ENCODE data around the gene SUPT3H. TPM values are rescaled to one million over a fixed set of nuclear protein-coding genes. Genes with fewer than 3 reads are reported as not detected.

The SUPT3H gene
- total RNA-seq, 1 donor = 10.6 TPM

DNA sequence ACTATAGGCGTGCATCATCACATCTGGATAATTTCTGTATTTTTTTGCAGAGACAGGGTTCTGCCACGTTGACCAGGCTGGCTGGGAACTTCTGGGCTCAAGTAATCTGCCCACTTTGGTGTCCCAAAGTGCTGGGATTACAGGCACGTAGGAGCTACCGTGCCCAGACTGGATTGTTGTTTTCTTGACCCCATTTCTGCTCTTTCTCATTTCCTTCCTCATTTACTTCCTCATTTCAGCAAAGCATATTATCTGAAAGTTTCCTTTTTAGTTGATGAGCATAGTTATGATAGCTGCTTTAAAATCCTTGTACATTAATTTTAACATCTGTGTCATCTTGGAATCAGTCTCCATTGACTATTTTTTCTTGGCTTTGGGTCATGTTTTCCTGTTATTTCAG is 350.6 kb downstream of the SUPT3H start:
- DNase-seq (ENCODE audit: low read depth) = no peak

DNA sequence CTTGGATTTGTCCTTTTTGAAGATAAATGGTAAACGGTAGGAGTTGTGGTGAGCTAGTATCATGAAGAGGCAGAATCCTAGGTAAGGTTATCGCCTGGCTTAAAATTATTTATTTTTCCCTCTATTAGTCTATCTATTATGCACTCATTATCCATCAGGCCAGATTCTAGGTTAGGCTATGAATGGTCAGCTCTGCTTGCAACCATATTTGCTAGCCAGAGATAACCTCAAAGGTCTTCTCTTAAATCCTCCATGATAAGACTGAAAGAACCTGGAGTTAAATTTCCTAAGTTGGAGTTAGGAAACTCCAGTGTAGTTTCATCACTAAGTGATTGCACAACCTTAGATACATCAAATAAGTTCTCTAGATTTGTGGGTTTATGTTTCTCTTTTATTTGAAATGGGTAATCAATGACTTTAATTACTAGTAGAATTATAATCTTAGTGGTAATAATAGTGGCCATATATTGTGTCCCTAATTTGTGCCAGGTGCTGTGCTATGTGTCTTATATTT is 351.7 kb downstream of the SUPT3H start:
- TF ChIP-seq, protein P1, sequence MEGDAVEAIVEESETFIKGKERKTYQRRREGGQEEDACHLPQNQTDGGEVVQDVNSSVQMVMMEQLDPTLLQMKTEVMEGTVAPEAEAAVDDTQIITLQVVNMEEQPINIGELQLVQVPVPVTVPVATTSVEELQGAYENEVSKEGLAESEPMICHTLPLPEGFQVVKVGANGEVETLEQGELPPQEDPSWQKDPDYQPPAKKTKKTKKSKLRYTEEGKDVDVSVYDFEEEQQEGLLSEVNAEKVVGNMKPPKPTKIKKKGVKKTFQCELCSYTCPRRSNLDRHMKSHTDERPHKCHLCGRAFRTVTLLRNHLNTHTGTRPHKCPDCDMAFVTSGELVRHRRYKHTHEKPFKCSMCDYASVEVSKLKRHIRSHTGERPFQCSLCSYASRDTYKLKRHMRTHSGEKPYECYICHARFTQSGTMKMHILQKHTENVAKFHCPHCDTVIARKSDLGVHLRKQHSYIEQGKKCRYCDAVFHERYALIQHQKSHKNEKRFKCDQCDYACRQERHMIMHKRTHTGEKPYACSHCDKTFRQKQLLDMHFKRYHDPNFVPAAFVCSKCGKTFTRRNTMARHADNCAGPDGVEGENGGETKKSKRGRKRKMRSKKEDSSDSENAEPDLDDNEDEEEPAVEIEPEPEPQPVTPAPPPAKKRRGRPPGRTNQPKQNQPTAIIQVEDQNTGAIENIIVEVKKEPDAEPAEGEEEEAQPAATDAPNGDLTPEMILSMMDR (IDR thresholded peaks at IDR 0.05; ENCODE audit: insufficient read depth, low read length) = no peak
- H3K4me3 ChIP-seq (ENCODE audit: low read depth, low read length) = no peak overlapping the region
- peak; percentile 43 for DNase-seq (ENCODE audit: low read depth)

More for the DNA sequence above, 350.6 kb downstream of the SUPT3H start:
- TF ChIP-seq, protein P1 (IDR thresholded peaks at IDR 0.05; ENCODE audit: insufficient read depth, low read length) = no peak
- no peak overlapping the region for H3K4me3 ChIP-seq (ENCODE audit: low read depth, low read length)

DNA sequence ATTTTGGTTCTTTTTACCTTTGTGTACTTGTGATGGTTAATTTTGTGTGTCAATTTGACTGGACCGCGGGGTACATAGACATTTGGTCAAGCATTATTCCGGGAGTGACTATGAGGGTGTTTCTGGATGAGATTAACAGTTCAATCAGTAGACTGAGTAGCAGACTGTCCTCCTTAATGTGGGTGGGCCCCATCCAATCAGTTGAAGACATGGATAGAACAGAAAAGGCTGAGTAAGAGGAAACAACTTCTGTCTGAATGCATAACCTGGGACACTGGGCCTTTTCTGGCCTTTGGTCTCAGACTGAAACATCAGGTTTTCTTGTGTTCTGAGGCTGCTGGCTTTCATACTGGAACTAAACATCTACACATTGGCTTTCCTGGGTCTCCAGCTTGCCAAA is 353.1 kb downstream of the SUPT3H start:
- TF ChIP-seq, protein P1 (IDR thresholded peaks at IDR 0.05; ENCODE audit: insufficient read depth, low read length) = no peak
- no peak for DNase-seq (ENCODE audit: low read depth)
- no peak overlapping the region for H3K4me3 ChIP-seq (ENCODE audit: low read depth, low read length)

GRCh38 chr6:45021676-45022075 is 356.1 kb downstream of the SUPT3H start:
- H3K4me3 ChIP-seq (ENCODE audit: low read depth, low read length) = no peak overlapping the region
- TF ChIP-seq, protein P1 (IDR thresholded peaks at IDR 0.05; ENCODE audit: insufficient read depth, low read length) = no peak
- DNase-seq (ENCODE audit: low read depth) = peak; percentile 4

DNA sequence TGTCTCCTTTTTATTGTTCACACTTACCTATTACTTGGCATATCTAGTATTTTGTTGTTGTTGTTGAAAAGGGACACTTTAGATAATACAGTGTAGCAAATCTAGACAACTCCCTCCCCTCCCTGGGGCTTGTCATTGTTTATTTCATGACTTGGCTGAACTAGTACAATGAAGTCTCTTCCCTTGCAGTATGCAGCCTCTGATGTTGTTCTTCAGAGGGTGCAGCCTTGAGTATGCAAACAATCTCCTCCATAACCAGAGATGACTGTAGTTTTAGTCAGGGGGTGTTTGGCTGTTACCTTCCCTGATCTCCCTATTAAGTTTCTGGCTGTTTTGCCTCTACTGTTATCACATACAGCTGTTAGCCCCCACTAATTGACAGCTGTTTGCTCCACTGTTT is 365.0 kb downstream of the SUPT3H start:
- TF ChIP-seq, protein P1 (IDR thresholded peaks at IDR 0.05; ENCODE audit: insufficient read depth, low read length) = no peak
- no peak for DNase-seq (ENCODE audit: low read depth)
- no peak overlapping the region for H3K4me3 ChIP-seq (ENCODE audit: low read depth, low read length)

DNA sequence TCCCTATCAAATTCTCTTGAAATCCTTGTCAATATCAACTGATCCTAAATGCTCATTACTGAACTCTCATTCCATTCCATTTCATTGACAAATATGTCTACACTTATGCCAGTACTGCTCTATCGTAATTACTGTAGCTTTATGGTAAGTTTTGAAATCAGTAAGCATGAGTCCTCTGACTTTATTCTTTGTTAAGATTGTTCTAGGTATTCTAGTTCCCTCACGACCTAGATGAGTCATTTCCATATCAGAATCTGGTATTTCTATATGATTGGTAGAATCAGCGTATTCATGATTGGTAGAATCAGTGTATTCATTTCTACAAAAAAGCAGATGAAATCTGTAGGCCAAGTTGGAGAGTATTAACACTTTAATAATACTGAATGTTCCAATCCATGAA is 368.2 kb downstream of the SUPT3H start:
- TF ChIP-seq, protein P1 (IDR thresholded peaks at IDR 0.05; ENCODE audit: insufficient read depth, low read length) = no peak
- no peak overlapping the region for H3K4me3 ChIP-seq (ENCODE audit: low read depth, low read length)
- DNase-seq (ENCODE audit: low read depth) = no peak

GRCh38 chr6:45006893-45007292 is 370.8 kb downstream of the SUPT3H start:
- no peak overlapping the region for H3K4me3 ChIP-seq (ENCODE audit: low read depth, low read length)
- no peak for DNase-seq (ENCODE audit: low read depth)
- TF ChIP-seq, protein P1 (IDR thresholded peaks at IDR 0.05; ENCODE audit: insufficient read depth, low read length) = no peak

All from fibroblast of the aortic adventitia (primary cell).